Nephron (organoid): ENCODE measurements around the gene SMAP1.

ENCODE experiments used
- H3K27ac Mint-ChIP-seq, 3 experiments: 2 replicates each; pipeline ENCODE4 v1.8.0; 2020; ENCODE audit warnings: mixed read lengths in 3 of 3, mild to moderate bottlenecking in 2 of 3, moderate library complexity in 1 of 3
- H3K27me3 Mint-ChIP-seq: 2 replicates; pipeline ENCODE4 v1.8.0; 2021; ENCODE audit warnings: low read depth, mild to moderate bottlenecking, moderate library complexity, mixed read lengths
- H3K36me3 Mint-ChIP-seq: 2 replicates; pipeline ENCODE4 v1.8.0; 2020; ENCODE audit warnings: low read depth, mixed read lengths
- H3K4me1 Mint-ChIP-seq: 2 replicates; pipeline ENCODE4 v1.8.0; 2020; ENCODE audit warnings: mixed read lengths
- H3K4me3 Mint-ChIP-seq, 3 experiments: 2 replicates each; pipeline ENCODE4 v1.8.0; 2020; ENCODE audit warnings: mild to moderate bottlenecking in 3 of 3, mixed read lengths in 3 of 3, moderate library complexity in 2 of 3
- H3K9me3 Mint-ChIP-seq: 2 replicates; pipeline ENCODE4 v1.8.0; 2020; ENCODE audit warnings: mixed read lengths
- TF ChIP-seq, protein P1 (sequence below), 3 experiments: fragments of 200-600 bp; sonication (generic); IDR thresholded peaks; one replicate each; pipeline ENCODE4 v1.5.0; 2021; ENCODE audit warnings: antibody characterized with exemption in 3 of 3; ENCODE audit not compliant: unreplicated experiment in 3 of 3

Gene SMAP1

GRCh38 chr6:70820778-70821177 is 153.1 kb downstream of the SMAP1 start:
- Mint-ChIP-seq H3K27me3 (no peaks in the 10 kb centered on the region), H3K36me3 (peaks cover 10% of the 10 kb centered on the region), H3K27ac (no peak overlapping the region), H3K4me3 (no peak overlapping the region), H3K9me3 (peaks cover 6% of the 10 kb centered on the region), H3K4me1 (no peaks in the 10 kb centered on the region)
- TF ChIP-seq, protein P1, sequence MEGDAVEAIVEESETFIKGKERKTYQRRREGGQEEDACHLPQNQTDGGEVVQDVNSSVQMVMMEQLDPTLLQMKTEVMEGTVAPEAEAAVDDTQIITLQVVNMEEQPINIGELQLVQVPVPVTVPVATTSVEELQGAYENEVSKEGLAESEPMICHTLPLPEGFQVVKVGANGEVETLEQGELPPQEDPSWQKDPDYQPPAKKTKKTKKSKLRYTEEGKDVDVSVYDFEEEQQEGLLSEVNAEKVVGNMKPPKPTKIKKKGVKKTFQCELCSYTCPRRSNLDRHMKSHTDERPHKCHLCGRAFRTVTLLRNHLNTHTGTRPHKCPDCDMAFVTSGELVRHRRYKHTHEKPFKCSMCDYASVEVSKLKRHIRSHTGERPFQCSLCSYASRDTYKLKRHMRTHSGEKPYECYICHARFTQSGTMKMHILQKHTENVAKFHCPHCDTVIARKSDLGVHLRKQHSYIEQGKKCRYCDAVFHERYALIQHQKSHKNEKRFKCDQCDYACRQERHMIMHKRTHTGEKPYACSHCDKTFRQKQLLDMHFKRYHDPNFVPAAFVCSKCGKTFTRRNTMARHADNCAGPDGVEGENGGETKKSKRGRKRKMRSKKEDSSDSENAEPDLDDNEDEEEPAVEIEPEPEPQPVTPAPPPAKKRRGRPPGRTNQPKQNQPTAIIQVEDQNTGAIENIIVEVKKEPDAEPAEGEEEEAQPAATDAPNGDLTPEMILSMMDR (IDR thresholded peaks at IDR 0.05; ENCODE audit: unreplicated experiment in 3 of 3) = no peak

DNA sequence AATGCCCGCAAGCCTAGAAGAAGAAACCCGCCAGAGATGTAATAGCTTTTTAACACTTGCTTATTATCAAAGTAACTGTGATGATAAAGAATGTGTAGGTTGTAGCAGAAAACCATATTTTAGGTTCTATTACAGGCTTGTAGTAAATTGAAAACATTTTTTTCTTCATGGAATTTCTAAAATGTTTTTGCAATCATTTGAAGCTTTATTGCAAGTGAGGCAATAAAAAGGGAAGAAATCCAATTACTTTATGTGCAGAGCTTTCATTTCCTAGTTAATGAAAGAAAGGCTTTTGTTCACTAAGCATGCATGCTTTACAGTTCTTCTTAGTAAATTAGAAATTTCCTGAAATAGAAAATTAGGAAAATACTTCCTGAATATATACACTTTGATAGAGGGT is 154.1 kb downstream of the SMAP1 start:
- no peaks in the 10 kb centered on the region for H3K27me3 Mint-ChIP-seq
- TF ChIP-seq, protein P1 (IDR thresholded peaks at IDR 0.05; ENCODE audit: unreplicated experiment in 3 of 3) = no peak
- H3K9me3 Mint-ChIP-seq = peaks cover 6% of the 10 kb centered on the region
- no peak overlapping the region for H3K27ac Mint-ChIP-seq
- peaks cover 10% of the 10 kb centered on the region for H3K36me3 Mint-ChIP-seq
- H3K4me3 Mint-ChIP-seq = no peak overlapping the region
- no peaks in the 10 kb centered on the region for H3K4me1 Mint-ChIP-seq

GRCh38 chr6:70823651-70824050 is 156.0 kb downstream of the SMAP1 start:
- Mint-ChIP-seq H3K4me3 (no peak overlapping the region), H3K36me3 (peaks cover 10% of the 10 kb centered on the region), H3K9me3 (peaks cover 6% of the 10 kb centered on the region), H3K27ac (no peak overlapping the region), H3K4me1 (no peaks in the 10 kb centered on the region), H3K27me3 (no peaks in the 10 kb centered on the region)
- TF ChIP-seq, protein P1 (IDR thresholded peaks at IDR 0.05; ENCODE audit: unreplicated experiment in 3 of 3) = no peak

- no peaks in the 10 kb centered on the region for H3K27me3 Mint-ChIP-seq
- no peaks in the 10 kb centered on the region for H3K9me3 Mint-ChIP-seq
- no peaks in the 10 kb centered on the region for H3K36me3 Mint-ChIP-seq
- TF ChIP-seq, protein P1 (IDR thresholded peaks at IDR 0.05; ENCODE audit: unreplicated experiment in 3 of 3) = no peak
- no peak overlapping the region for H3K27ac Mint-ChIP-seq
- no peak overlapping the region for H3K4me3 Mint-ChIP-seq
- peaks cover 4% of the 10 kb centered on the region for H3K4me1 Mint-ChIP-seq
Measured at GRCh38 chr6:70831427-70831826, 163.7 kb downstream of the SMAP1 start.

GRCh38 chr6:70834520-70834919 is 166.8 kb downstream of the SMAP1 start:
- Mint-ChIP-seq H3K27ac (no peak overlapping the region), H3K36me3 (no peaks in the 10 kb centered on the region), H3K4me3 (no peak overlapping the region), H3K27me3 (no peaks in the 10 kb centered on the region), H3K4me1 (peaks cover 18% of the 10 kb centered on the region), H3K9me3 (no peaks in the 10 kb centered on the region)
- TF ChIP-seq, protein P1 (IDR thresholded peaks at IDR 0.05; ENCODE audit: unreplicated experiment in 3 of 3) = no peak

- TF ChIP-seq, protein P1 (IDR thresholded peaks at IDR 0.05; ENCODE audit: unreplicated experiment in 3 of 3) = no peak
- Mint-ChIP-seq H3K27me3 (no peaks in the 10 kb centered on the region), H3K36me3 (no peaks in the 10 kb centered on the region), H3K27ac (peak overlapping the region; percentile 46 to 74 (median 63)), H3K9me3 (no peaks in the 10 kb centered on the region), H3K4me3 (no peak overlapping the region), H3K4me1 (peaks cover 21% of the 10 kb centered on the region)
Measured at GRCh38 chr6:70838907-70839285, 171.2 kb downstream of the SMAP1 start.
